K562 (cell line): ENCODE data around the gene LRRC15. TPM values are rescaled to one million over a fixed set of nuclear protein-coding genes. Genes with fewer than 3 reads are reported as not detected.

Experiments
- ARID4B ChIP-seq: sonication (generic); formaldehyde crosslinking; IDR thresholded peaks from 2 replicates; pipeline ENCODE4 v1.8.0; 2022; ENCODE audit warnings: mild to moderate bottlenecking, missing genetic modification reagents
- CEBPB ChIP-seq: fragments of 450-650 bp; IDR thresholded peaks from 2 replicates; pipeline ENCODE4 v1.6.1; 2016; ENCODE audit warnings: missing genetic modification characterization, missing compliant biosample characterization
- CHD2 ChIP-seq: IDR thresholded peaks from 2 replicates; pipeline ENCODE4 v1.6.1; 2011; ENCODE audit warnings: low read depth, low read length
- ELF1 ChIP-seq: fragments of 200-800 bp; sonication (Bioruptor generic); IDR thresholded peaks from 2 replicates; pipeline ENCODE4 v1.6.1; 2016; ENCODE audit warnings: missing genetic modification characterization, missing compliant biosample characterization
- FOXP1 ChIP-seq: sonication (generic); formaldehyde crosslinking; IDR thresholded peaks from 2 replicates; pipeline ENCODE4 v1.8.0; 2022; ENCODE audit warnings: mild to moderate bottlenecking, missing genetic modification reagents
- GABPB1 ChIP-seq: sonication (generic); formaldehyde crosslinking; IDR thresholded peaks from 2 replicates; pipeline ENCODE4 v1.8.0; 2022; ENCODE audit warnings: mild to moderate bottlenecking, missing genetic modification reagents
- LARP7 ChIP-seq: fragments of 450-650 bp; IDR thresholded peaks from 2 replicates; pipeline ENCODE4 v1.6.1; 2016
- NCOA6 ChIP-seq: fragments of 450-650 bp; IDR thresholded peaks from 2 replicates; pipeline ENCODE4 v1.6.1; 2017; ENCODE audit warnings: mild to moderate bottlenecking
- NR2C2 ChIP-seq, 2 experiments: fragments of 200-800 bp in 1 of 2; sonication (Bioruptor generic) in 1 of 2; sonication (generic) in 1 of 2; formaldehyde crosslinking in 1 of 2; IDR thresholded peaks; 2 replicates each; pipeline versions ENCODE4 v1.6.1 to v1.8.0; 2016 to 2022; ENCODE audit warnings: mild to moderate bottlenecking in 1 of 2, missing compliant biosample characterization in 1 of 2, missing genetic modification characterization in 1 of 2, missing genetic modification reagents in 1 of 2
- PHF20 ChIP-seq: fragments of 450-650 bp; IDR thresholded peaks from 2 replicates; pipeline ENCODE4 v1.6.1; 2018; ENCODE audit not compliant: partially characterized antibody
- PYGO2 ChIP-seq: fragments of 450-650 bp; IDR thresholded peaks from 2 replicates; pipeline ENCODE4 v1.6.1; 2016; ENCODE audit warnings: mild to moderate bottlenecking, missing genetic modification characterization, moderate library complexity, missing compliant biosample characterization
- RBM39 ChIP-seq: fragments of 200-400 bp; formaldehyde crosslinking; optimal IDR thresholded peaks from 2 replicates; pipeline ENCODE3; 2018; ENCODE audit warnings: low read depth, low read length
- SMARCE1 ChIP-seq: fragments of 450-650 bp; IDR thresholded peaks from 2 replicates; pipeline ENCODE4 v1.7.1; 2016; ENCODE audit warnings: mild to moderate bottlenecking
- TAL1 ChIP-seq: fragments of 450-650 bp; IDR thresholded peaks from 2 replicates; pipeline ENCODE4 v1.6.1; 2016; ENCODE audit warnings: mild to moderate bottlenecking
- ZNF184 ChIP-seq: sonication (generic); formaldehyde crosslinking; IDR thresholded peaks from 2 replicates; pipeline ENCODE4 v1.5.0; 2020; ENCODE audit warnings: missing genetic modification reagents
- polyA plus RNA-seq, 8 experiments: library from polyadenylated mRNA; depleted of rRNA in 4 of 8; stranded (reverse) in 5 of 8; unstranded in 3 of 8; fragments of >200 nt; fragmentation: Nextera tagmentation in 2 of 8; fragmentation: Illumina TruSeq in 1 of 8; extraction: Ambion mirVana in 2 of 8; extraction: Trizol in 1 of 8; gene quantifications; 2 replicates each; pipeline versions ENCODE4 v1.2.1 to v1.2.3, GENCODE V29; 2011 to 2014; ENCODE audit warnings: inconsistent platforms in 1 of 8, missing spikeins in 1 of 8
- total RNA-seq, 7 experiments: library from RNA; depleted of rRNA in 6 of 7; stranded (reverse); fragments of >200 nt in 6 of 7; fragmentation: Illumina TruSeq in 2 of 7; extraction: Trizol in 2 of 7; gene quantifications; 2 replicates each; pipeline versions ENCODE4 v1.2.1 to v1.2.3, GENCODE V29; 2011 to 2021; ENCODE audit warnings: low replicate concordance in 1 of 7
- TF ChIP-seq, protein P1 (sequence below), 2 experiments: fragments of 450-650 bp; IDR thresholded peaks; 2 replicates each; pipeline ENCODE4 v1.6.1; 2016; ENCODE audit warnings: mild to moderate bottlenecking in 2 of 2, borderline replicate concordance in 1 of 2, low read depth in 1 of 2, moderate library complexity in 1 of 2

The LRRC15 gene
- total and polyA plus RNA-seq, 9 of the 15 experiments (the other 6 are each of a cell fraction or from before 2014, with no cell fraction given): not detected

GRCh38 chr3:194327218-194328052 is 42.1 kb downstream of the LRRC15 start (continued):
- TF ChIP-seq, protein P1, sequence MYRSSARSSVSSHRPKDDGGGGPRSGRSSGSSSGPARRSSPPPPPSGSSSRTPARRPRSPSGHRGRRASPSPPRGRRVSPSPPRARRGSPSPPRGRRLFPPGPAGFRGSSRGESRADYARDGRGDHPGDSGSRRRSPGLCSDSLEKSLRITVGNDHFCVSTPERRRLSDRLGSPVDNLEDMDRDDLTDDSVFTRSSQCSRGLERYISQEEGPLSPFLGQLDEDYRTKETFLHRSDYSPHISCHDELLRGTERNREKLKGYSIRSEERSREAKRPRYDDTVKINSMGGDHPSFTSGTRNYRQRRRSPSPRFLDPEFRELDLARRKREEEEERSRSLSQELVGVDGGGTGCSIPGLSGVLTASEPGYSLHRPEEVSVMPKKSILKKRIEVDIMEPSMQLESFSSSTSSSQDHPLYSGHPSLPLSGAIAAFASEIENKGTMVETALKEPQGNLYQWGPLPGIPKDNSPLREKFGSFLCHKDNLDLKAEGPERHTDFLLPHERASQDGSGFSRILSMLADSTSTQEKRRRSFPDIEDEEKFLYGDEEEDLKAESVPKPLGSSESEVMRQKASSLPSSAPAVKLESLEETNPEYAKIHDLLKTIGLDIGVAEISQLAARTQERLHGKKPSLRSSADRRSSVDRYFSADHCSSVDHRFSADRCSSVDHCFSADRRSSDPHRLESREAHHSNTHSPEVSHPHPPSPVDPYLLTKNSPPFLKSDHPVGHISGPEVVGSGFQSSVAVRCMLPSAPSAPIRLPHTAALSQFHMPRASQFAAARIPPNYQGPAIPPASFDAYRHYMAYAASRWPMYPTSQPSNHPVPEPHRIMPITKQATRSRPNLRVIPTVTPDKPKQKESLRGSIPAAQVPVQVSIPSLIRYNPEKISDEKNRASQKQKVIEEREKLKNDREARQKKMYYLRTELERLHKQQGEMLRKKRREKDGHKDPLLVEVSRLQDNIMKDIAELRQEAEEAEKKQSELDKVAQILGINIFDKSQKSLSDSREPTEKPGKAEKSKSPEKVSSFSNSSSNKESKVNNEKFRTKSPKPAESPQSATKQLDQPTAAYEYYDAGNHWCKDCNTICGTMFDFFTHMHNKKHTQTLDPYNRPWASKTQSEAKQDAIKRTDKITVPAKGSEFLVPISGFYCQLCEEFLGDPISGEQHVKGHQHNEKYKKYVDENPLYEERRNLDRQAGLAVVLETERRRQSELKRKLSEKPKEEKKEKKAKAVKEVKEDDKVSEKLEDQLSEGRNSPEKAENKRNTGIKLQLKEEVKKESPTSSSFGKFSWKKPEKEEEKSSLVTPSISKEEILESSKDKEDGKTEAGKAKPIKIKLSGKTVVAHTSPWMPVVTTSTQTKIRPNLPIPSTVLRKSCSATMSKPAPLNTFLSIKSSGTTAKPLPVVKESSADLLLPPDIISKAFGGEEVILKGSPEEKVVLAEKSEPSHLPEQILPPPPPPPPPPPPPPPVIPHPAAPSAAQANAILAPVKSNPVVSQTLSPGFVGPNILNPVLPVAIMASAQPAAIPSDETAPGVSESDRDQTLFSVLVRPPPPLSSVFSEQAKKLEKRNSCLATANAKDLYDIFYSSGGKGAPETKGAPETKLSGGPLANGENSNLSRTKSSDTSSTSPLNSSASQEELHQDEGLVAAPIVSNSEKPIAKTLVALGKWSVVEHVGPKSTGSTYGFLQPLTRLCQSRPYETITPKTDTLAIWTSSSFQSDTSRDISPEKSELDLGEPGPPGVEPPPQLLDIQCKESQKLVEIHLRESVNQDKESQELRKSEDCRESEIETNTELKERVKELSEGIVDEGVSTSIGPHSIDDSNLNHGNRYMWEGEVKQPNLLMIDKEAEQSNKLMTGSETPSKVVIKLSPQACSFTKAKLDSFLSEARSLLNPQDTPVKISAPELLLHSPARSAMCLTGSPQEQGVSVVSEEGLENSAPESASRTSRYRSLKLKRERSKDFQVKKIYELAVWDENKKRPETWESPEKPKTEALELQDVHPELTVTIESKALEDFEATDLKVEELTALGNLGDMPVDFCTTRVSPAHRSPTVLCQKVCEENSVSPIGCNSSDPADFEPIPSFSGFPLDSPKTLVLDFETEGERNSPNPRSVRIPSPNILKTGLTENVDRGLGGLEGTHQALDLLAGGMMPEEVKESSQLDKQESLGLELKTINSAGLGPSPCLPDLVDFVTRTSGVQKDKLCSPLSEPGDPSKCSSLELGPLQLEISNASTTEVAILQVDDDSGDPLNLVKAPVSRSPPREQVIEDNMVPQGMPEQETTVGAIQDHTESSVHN (IDR thresholded peaks at IDR 0.05; ENCODE audit: borderline replicate concordance in 1 of 2, low read depth in 1 of 2): no peak
- TF ChIP-seq FOXP1 (CRISPR knock-in tag): peak; percentile 71; the same call in 1 of the 2 replicates
- TF ChIP-seq PYGO2 (tag): no peak
- TF ChIP-seq NR2C2 (CRISPR knock-in tag; IDR thresholded peaks at IDR 0.05): peak; percentile 51
- no peak for TF ChIP-seq NR2C2 (tag; IDR thresholded peaks at IDR 0.05)
- TF ChIP-seq ARID4B (CRISPR knock-in tag): peak; percentile 8; the same call in 1 of the 2 replicates
- TF ChIP-seq CHD2: no peak
- peak; percentile 43 for TF ChIP-seq GABPB1 (CRISPR knock-in tag)
- no peak for TF ChIP-seq RBM39
- no peak for TF ChIP-seq TAL1
- 0 out of 2 replicates have a peak, but pooled peaks have one; percentile 18 for TF ChIP-seq SMARCE1
- TF ChIP-seq ZNF184 (CRISPR knock-in tag): no peak
- TF ChIP-seq NCOA6: no peak
- peak; percentile 88 for TF ChIP-seq PHF20
- 0 out of 2 replicates have a peak, but pooled peaks have one; percentile 70 for TF ChIP-seq LARP7
- TF ChIP-seq CEBPB (tag): no peak
- TF ChIP-seq ELF1: no peak
